Fibroblast of villous mesenchyme (primary cell): ENCODE measurements around the gene AUTS2. TPM values are rescaled to one million over a fixed set of nuclear protein-coding genes. Genes with fewer than 3 reads are reported as not detected.

Experiments
- DNase-seq: peaks from one replicate; pipeline ENCODE4 v3.0.0-alpha.2; 2010; ENCODE audit warnings: low read depth
- H3K4me3 ChIP-seq: 2 replicates; pipeline ENCODE4 v1.5.1; 2011; ENCODE audit warnings: low read depth, mild to moderate bottlenecking, low read length
- total RNA-seq: library from RNA; depleted of rRNA; stranded (reverse); fragments of >200 nt; gene quantifications from 2 replicates; pipeline ENCODE4 v1.2.3, GENCODE V29; 2012
- TF ChIP-seq, protein P1 (sequence below): IDR thresholded peaks from 2 replicates; pipeline ENCODE4 v1.5.1; 2012; ENCODE audit warnings: low read depth, mild to moderate bottlenecking, low read length; ENCODE audit not compliant: insufficient read depth

Gene AUTS2
- total RNA-seq, 1 donor, result 3.9 TPM

- TF ChIP-seq, protein P1, sequence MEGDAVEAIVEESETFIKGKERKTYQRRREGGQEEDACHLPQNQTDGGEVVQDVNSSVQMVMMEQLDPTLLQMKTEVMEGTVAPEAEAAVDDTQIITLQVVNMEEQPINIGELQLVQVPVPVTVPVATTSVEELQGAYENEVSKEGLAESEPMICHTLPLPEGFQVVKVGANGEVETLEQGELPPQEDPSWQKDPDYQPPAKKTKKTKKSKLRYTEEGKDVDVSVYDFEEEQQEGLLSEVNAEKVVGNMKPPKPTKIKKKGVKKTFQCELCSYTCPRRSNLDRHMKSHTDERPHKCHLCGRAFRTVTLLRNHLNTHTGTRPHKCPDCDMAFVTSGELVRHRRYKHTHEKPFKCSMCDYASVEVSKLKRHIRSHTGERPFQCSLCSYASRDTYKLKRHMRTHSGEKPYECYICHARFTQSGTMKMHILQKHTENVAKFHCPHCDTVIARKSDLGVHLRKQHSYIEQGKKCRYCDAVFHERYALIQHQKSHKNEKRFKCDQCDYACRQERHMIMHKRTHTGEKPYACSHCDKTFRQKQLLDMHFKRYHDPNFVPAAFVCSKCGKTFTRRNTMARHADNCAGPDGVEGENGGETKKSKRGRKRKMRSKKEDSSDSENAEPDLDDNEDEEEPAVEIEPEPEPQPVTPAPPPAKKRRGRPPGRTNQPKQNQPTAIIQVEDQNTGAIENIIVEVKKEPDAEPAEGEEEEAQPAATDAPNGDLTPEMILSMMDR, result no peak
- H3K4me3 ChIP-seq, result no peak overlapping the region
- no peak for DNase-seq
These were observed 262.2 kb downstream of the AUTS2 start for GRCh38 chr7:69860486-69860885.

DNA sequence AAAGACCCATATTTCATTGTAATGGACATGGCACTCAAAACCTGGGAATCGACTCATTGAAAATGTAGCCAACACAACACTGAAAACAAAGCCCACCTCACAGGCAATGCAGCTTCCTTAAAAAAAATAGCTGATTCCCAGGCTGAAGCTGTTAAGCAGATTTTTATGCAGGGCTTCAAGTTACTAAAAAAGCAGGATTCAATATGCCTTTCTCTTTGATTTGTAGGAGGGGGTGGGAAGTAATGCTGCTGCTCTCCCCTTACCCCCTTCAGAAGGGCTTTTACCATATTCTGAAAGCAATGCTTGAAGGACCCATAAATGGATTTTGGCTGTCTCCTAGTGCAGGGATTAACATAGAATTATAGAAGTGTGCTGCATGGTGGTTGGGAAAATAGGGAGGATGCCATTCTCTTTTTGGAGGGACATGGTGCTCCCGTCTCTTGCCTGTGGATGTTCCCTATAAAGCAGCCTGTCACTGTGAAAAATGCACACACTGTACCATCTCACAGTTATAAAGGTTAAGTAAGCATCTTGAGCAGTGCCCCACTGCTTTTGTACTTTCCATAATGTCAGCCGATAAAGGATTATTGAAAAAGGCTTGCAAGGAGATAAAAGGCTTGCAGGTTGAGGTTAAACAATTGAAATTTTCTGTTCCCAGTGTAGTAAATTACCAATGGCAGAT is 262.8 kb downstream of the AUTS2 start:
- no peak for DNase-seq
- TF ChIP-seq, protein P1, result no peak
- no peak overlapping the region for H3K4me3 ChIP-seq

GRCh38 chr7:69862413-69863064 is 264.3 kb downstream of the AUTS2 start:
- no peak overlapping the region for H3K4me3 ChIP-seq
- no peak for DNase-seq
- TF ChIP-seq, protein P1, result no peak

DNA sequence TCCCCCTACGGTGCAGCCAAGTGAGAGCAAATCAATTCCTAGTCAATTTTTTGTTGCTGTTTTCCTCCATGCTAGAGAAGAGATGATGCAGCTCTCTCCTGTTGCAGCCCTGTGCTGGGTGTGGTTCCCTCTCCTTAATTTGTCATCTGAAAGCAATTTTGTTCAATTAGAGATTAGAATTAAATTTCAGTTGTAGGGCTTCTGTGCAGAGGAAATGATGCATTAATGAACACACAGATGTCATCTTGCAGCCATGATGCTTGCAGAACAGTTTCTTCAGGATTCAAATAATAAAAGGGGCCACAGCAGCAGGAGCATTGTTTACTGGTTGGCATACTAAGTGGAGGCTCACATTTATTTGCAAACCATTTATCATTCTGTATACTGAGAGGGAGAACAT is 266.0 kb downstream of the AUTS2 start:
- H3K4me3 ChIP-seq, result no peak overlapping the region
- no peak for DNase-seq
- TF ChIP-seq, protein P1, result no peak

GRCh38 chr7:69864822-69865221 is 266.5 kb downstream of the AUTS2 start:
- TF ChIP-seq, protein P1, result no peak
- H3K4me3 ChIP-seq, result no peak overlapping the region
- no peak for DNase-seq

DNA sequence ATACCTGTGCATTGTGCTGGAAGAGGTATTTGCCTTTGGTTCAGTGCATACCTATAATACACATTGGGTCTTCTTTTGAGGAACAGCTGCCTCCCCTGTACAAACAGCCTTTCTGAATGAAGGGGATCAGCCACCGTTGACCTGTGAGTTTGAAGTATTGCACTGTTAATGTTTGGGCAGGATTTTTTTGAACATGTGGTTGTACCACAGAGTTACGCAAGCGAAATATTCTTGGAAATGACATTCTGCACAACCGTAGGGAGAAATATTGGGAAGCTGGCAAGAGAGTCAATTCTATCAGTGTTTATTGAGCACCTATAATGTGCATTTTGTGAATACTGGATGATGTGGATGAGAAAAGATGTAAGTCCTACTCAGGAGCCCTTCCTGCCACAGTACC is 270.6 kb downstream of the AUTS2 start:
- TF ChIP-seq, protein P1, result no peak
- no peak overlapping the region for H3K4me3 ChIP-seq
- no peak for DNase-seq
